ENCODE measurements around the gene PAPOLB. TPM values are rescaled to one million over a fixed set of nuclear protein-coding genes. Genes with fewer than 3 reads are reported as not detected.

The PAPOLB gene
- total and polyA plus RNA-seq, 2 donors (not counting 3 experiments of a cell fraction or from before 2014, with no cell fraction given) = 0.07 TPM; not detected in 1

GRCh38 chr7:4871056-4871680, 9.3 kb upstream of the PAPOLB start:
- DNase-seq (ENCODE audit: low read depth, low spot score) = peak; percentile 18
- POLR2A ChIA-PET = no interaction called here
- no peak for FAIRE-seq
- BruUV-seq (replicated peaks) = no TSS peak
- Histone ChIP-seq H2AFZ (ENCODE audit: low read depth, low read length) (peak overlapping the region; percentile 34), H3K36me3 (ENCODE audit: control insufficient read depth in 2 of 2, extremely low read depth in 1 of 2, insufficient read depth in 2 of 2, low read length in 2 of 2) (no peaks in the 10 kb centered on the region), H3K4me1 (ENCODE audit: control insufficient read depth, extremely low read depth, insufficient read depth, low read length) (no peaks in the 10 kb centered on the region), H3K27me3 (ENCODE audit: control insufficient read depth in 2 of 2, insufficient read depth in 2 of 2, low read length in 2 of 2) (no peaks in the 10 kb centered on the region), H3K4me2 (ENCODE audit: insufficient read depth, low read length) (no peak overlapping the region), H3K4me3 (replicated peaks in 1 of 3; ENCODE audit: insufficient read depth in 1 of 3, low read depth in 1 of 3, low read length in 3 of 3) (no peak overlapping the region), H3K9me3 (replicated peaks; ENCODE audit: control insufficient read depth, insufficient read depth, low read length) (no peaks in the 10 kb centered on the region), H3K9ac (replicated peaks; ENCODE audit: extremely low read depth, insufficient read depth, low read length) (no peak overlapping the region), H3K27ac (ENCODE audit: insufficient read depth, low read depth, low read length) (no peak overlapping the region), H4K20me1 (replicated peaks; ENCODE audit: control insufficient read depth, extremely low read depth, insufficient read depth, low read length) (no peaks in the 10 kb centered on the region), H3K9me1 (replicated peaks; ENCODE audit: control insufficient read depth, extremely low read depth, insufficient read depth, low read length) (no peaks in the 10 kb centered on the region), H3K79me2 (ENCODE audit: control insufficient read depth, insufficient read depth, low read length) (no peaks in the 10 kb centered on the region)
- TF ChIP-seq MYC (IDR thresholded peaks at IDR 0.05; ENCODE audit: low read depth, low read length) = no peak
- dilution Hi-C loops (cut with MboI; ENCODE audit: extremely low pct_ligation_motif_present, low sequenced_read_pairs) = no loop called here
- intact Hi-C loops (cut with micrococcal nuclease) = no loop called here
- CTCF ChIA-PET = no interaction called here

GRCh38 chr7:4868493-4868892, 6.7 kb upstream of the PAPOLB start:
- FAIRE-seq = no peak
- CTCF ChIA-PET = no interaction called here

More at GRCh38 chr7:4868493-4868892, 6.7 kb upstream of the PAPOLB start:
- Histone ChIP-seq H3K9me1 (replicated peaks; ENCODE audit: control insufficient read depth, extremely low read depth, insufficient read depth, low read length) (no peaks in the 10 kb centered on the region), H3K4me1 (ENCODE audit: control insufficient read depth, extremely low read depth, insufficient read depth, low read length) (no peaks in the 10 kb centered on the region), H3K4me3 (replicated peaks in 1 of 3; ENCODE audit: insufficient read depth in 1 of 3, low read depth in 1 of 3, low read length in 3 of 3) (no peak overlapping the region), H3K79me2 (ENCODE audit: control insufficient read depth, insufficient read depth, low read length) (no peaks in the 10 kb centered on the region), H3K9ac (replicated peaks; ENCODE audit: extremely low read depth, insufficient read depth, low read length) (no peak overlapping the region), H4K20me1 (replicated peaks; ENCODE audit: control insufficient read depth, extremely low read depth, insufficient read depth, low read length) (no peaks in the 10 kb centered on the region), H3K27me3 (ENCODE audit: control insufficient read depth in 2 of 2, insufficient read depth in 2 of 2, low read length in 2 of 2) (peaks cover 0 to 5% of the 10 kb centered on the region in 2 experiments), H2AFZ (ENCODE audit: low read depth, low read length) (no peak overlapping the region), H3K36me3 (ENCODE audit: control insufficient read depth in 2 of 2, extremely low read depth in 1 of 2, insufficient read depth in 2 of 2, low read length in 2 of 2) (no peaks in the 10 kb centered on the region), H3K9me3 (replicated peaks; ENCODE audit: control insufficient read depth, insufficient read depth, low read length) (no peaks in the 10 kb centered on the region), H3K27ac (ENCODE audit: insufficient read depth, low read depth, low read length) (no peak overlapping the region), H3K4me2 (ENCODE audit: insufficient read depth, low read length) (no peak overlapping the region)
- no TSS peak for BruUV-seq (replicated peaks)
- POLR2A ChIA-PET = no interaction called here
- no peak for TF ChIP-seq CTCF (IDR thresholded peaks at IDR 0.05; ENCODE audit: extremely low read depth in 1 of 2, insufficient read depth in 1 of 2, low read depth in 1 of 2, low read length in 2 of 2)
- dilution Hi-C loops (cut with MboI; ENCODE audit: extremely low pct_ligation_motif_present, low sequenced_read_pairs) (no loop called here), intact Hi-C loops (cut with micrococcal nuclease) (no loop called here)
- no peak for DNase-seq (ENCODE audit: low read depth, low spot score)
